Fibroblast of the conjunctiva (primary cell): ENCODE measurements around the gene AMPH.

Experiments
- DNase-seq: peaks from one replicate; pipeline ENCODE4 v3.0.0-alpha.2; 2010; ENCODE audit warnings: low read depth

The AMPH gene

GRCh38 chr7:38463277-38464225, 167.6 kb downstream of the AMPH start:
- DNase-seq: peak; percentile 61

GRCh38 chr7:38462819-38463218, 168.4 kb downstream of the AMPH start:
- DNase-seq: no peak

DNA sequence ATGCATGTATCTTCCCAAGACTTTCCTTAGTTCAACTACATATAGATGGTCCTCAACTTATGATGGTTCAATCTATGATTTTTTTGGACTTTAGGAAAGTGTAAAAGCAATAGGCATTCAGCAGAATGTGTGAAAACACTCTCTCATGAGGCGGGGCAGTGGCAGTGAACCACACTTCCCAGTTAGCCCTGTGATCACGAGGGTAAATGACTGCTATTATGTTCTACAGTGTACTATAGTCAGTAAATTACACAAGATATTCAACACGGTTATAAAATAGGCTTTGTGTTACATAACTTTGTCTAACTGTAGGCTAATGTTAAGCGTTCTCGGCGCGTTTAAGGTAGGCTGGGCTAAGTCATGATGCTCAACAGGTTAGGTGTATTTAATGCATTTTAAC, 169.3 kb downstream of the AMPH start:
- no peak for DNase-seq

DNA sequence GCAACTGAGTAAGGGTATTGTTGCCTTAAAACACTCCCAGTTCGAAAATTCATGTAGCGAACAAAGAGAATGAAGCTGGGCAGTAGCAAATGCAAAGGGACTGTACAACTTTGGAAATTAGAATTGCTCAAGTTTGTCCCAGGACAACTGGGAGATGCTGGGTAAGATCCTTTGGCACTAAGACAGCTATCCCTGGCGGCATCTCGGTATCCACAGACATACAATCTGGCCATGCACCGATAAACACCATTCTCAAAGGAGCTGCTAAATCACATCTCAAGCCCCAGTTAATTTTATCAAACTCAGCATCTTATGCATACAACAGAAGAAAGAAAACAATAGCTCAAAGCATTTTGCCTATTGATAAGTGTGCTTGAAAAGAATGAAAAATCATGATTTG, 177.3 kb downstream of the AMPH start:
- DNase-seq: no peak

DNA sequence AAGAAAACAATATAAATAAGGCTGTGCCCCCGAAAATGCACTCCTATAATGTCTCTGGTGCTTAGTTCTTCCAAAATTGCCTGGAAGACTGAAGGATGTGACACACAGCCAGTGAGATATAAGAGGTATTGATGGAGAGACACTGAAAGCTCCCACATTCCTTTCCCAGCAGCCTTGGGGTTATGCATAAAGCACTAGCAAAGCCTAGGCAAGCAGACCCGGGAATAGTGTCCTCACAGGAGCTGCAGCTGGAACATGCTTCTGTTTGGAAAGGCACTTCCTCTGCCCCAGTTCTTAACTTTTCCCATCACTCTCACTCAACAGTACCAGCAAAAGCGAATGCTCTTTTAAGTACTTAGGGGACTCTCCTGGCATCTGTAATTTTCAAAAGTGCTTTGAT, 178.0 kb downstream of the AMPH start:
- no peak for DNase-seq

DNA sequence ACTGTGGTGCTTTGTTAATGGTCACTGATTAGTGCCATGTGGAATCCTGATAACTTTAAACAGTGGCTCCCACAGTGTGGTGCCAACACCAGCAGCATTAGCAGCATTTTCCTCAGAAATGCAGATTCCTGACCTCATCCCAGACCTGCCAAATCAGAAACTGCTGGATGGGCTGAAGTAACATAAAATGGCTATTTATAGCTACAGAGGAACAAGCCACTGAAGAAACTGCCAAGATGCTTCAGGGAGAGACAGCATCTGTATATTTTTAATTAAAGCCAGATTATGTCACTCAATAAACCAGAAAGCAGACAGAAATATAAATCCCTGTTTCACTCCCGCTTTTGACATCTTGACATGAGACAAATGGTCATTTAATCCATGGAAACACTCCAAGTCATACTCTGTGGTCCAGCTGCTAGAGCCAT, 178.5 kb downstream of the AMPH start:
- no peak for DNase-seq

GRCh38 chr7:38451840-38452239, 179.3 kb downstream of the AMPH start:
- DNase-seq: peak; percentile 34

GRCh38 chr7:38448584-38449234, 182.5 kb downstream of the AMPH start:
- no peak for DNase-seq

DNA sequence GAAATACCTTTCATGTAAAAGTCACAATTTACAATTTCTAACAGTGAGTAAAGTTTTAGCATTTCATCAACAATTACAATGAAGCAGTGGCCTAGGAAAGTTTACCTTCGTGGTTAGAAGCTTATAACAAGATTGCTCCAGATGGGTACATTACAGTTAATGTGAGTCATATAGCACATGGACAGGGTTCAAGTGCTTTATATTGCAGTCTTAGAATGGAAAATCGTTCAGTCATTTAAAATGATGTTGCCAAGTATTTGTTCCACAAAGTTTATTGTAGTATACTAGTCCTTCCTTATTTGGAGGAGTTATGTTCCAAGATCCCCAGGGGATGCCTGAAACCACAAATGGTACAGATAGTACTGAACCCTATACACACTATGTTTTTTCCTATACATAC, 183.1 kb downstream of the AMPH start:
- DNase-seq: peak; percentile 69

- no peak for DNase-seq
Observed at GRCh38 chr7:38438970-38439369, 192.2 kb downstream of the AMPH start.

- DNase-seq: no peak
Observed at GRCh38 chr7:38432671-38433070, 198.5 kb downstream of the AMPH start.

DNA sequence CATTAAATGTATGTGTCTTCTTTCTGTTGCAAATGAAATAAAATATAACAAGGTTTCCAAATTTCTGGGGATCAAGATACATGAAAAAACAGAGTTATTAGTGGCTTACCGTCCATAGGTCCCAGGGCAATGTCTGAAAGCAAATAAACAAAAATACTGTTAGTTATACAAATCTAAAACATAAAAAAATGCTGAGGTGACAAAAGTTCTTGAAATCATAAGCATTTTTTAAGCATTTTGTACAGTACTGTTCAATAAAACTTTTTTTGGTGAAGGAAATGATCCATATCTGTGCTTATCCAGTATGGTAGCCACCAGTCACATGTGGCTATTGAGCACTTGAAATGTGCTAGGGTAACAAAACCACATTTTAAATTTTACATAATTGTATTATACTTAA, 199.1 kb downstream of the AMPH start:
- no peak for DNase-seq

DNA sequence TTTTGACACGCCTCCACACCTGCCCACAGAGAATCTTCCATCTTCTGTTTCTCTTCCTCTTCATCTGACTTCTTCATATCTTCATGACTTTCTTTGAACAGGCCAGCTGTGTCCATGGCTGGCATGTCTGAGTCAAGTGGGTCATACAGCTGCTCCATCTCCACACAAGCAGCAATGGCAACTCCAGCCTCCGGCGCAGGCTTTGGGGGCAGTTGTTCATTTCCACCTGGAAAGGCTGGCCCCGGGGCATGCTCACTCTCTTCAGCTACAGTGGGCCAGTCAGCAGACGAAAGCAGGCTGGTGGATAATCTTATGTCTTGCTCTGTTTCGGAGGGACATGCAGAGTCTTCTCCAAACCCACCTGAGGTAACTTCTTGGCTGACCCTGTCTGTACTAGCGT, 202.1 kb downstream of the AMPH start:
- DNase-seq: no peak

DNA sequence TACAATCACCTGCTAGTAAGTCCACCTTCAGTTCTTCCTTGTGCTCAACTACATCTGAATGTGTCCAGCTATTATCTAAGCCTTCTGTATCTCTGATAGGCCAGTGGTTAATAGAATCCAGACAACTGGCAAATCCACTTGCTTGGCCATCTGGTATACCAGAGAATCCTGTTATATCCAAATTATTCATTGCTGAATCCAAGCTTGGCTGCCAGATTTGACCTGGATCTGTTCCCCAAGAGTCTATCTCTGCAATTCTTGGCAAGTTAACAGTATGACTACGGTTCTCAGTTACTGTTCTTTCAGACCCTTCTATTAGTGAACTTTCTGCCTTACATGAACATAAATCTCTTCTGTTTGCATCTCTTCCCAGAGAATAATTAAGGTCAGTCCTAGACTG, 203.1 kb downstream of the AMPH start:
- DNase-seq: peak; percentile 34

DNA sequence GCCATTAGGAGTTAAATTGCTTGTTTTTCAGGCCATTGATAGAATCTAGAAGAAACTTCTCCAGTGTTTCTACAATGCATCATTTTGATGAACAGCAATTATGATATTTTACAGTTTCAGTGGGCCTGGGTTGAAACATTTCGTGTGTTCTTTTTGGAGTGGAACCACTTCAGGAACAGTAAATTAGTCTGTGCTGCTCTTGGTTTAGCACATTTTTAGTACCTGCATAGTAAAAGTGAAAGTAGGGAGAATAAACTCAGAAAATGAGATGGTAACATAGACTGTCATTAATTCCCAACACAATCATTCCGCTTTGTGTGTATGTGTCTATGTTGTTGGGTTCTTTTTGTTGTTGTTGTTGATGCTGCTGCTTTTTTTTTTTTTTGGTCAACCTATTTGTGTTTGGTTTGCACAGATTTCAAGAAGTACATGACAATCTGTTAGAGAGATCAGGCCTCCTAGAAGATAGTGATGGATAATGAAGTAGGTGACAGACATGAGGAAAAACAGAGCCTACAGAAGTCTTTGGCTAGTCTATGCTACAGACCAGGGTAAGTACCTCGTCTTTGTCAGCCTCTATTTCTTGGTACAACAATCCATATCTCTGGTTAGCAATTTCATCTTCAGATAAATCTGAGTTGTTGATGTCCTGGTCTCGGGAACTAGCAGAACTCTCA, 203.8 kb downstream of the AMPH start:
- DNase-seq: no peak

- DNase-seq: no peak
Observed at GRCh38 chr7:38425509-38425908, 205.7 kb downstream of the AMPH start.

DNA sequence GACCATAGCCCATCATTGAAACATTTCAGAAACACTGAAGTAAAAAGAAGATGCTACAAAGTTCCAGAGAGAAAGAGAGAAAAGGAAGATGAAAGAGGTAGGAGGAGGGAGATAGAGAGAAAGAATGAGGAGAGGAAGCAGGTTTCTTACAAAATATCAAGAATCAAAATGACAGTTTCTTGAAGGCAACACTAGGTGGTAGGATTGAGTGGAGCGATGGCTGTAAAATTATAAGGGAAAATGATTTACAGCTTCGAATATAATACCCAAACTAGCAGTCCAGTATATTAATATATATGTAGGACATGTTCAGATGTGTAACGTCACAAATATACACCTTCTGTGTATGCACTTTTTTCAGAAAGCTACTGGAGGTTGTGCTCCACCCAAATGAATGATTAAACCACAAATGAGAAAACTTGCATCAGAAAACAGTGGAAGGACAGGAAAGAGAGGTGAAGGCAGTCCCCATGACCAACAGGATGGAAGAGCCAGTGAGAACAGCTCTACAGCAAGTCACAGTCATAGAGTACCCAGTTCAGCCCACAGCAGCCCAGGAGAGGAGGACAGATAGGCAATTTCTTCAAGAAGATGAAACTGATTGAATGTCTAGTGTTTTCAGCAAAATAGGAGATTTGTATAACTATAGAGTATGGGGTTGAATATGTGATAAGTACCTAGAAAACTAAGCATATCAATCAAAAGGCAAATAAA, 206.3 kb downstream of the AMPH start:
- no peak for DNase-seq

DNA sequence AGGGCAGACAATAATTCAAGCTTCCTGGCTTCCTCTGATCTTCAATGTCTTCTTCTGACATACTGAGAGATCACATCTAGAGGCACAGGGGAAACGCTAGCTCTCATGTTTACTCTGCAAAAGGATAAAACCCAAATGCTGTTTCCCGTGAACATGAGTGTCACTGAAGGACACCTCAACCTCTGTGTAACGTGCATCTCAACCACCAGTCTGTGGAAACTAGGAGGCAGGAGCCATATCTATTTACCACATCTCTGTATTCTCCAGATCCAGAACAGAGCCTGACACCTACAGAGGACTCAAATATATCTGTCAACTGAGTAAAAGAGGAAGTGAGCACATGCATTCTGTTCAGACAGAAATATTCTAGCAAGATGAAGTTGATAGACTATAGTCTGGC, 217.4 kb downstream of the AMPH start:
- no peak for DNase-seq

GRCh38 chr7:38411404-38411803, 219.8 kb downstream of the AMPH start:
- no peak for DNase-seq

DNA sequence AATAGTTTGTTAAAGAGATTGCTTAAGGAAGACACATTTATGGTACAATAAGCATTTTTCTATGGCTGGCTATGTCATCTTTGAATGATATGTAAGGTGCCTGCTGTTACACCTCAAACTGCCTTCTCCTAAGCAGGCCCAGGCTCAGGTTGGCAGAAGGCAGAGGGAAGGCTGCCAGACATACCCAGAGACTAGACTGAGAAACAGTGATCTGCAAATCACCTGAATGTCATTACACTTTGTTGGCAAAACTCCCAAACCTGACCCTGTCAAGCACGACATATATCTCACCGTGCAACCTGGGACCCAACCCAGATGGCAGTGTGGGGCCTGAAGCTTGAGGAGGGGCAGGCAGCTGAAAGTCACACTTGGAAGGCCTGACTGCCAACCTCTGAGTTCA, 221.1 kb downstream of the AMPH start:
- DNase-seq: no peak

- DNase-seq: no peak
Observed at GRCh38 chr7:38409531-38409930, 221.6 kb downstream of the AMPH start.

DNA sequence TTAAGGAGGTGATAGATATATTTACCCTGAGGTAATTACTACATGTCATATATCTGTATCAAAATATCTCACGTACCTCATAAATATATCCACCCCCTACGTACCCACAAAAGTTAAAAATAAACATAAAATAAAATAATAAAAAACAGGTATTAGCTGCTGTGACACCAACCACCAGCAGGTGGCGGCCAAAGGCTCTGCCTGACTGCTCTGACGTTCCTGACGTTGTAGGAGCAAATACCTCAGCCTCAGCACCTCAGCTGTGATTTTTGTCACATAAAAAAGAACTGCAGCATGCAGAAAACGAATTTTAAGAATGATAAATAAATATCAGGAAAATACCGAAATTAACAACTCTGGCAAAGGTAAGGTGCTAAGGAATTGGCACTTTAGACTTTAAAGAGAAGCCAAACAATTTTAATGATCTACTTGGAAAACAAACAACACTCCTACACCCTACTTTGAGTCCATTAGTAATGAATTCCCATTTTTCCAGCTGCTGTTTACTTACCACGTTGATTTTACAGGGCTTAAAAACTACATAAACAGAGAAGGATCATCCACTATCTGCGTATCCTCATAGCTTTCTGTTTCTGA, 232.3 kb downstream of the AMPH start:
- DNase-seq: peak; percentile 23
